PFSK-1 (cell line): ENCODE measurements around the gene PSKH1.

ENCODE experiments used
- FOXP2 ChIP-seq: optimal IDR thresholded peaks from 2 replicates; pipeline ENCODE3; 2011; ENCODE audit warnings: borderline replicate concordance, control low read depth, inconsistent platforms; ENCODE audit not compliant: insufficient read depth; ENCODE audit errors: extremely low read length, extremely low read depth
- REST ChIP-seq, 2 experiments: IDR thresholded peaks; 2 replicates each; pipeline versions ENCODE4 v1.6.1 to v1.8.0; 2011 to 2012; ENCODE audit warnings: low read depth in 2 of 2, low read length in 2 of 2, control low read depth in 1 of 2, inconsistent platforms in 1 of 2, mild to moderate bottlenecking in 1 of 2, moderate library complexity in 1 of 2; ENCODE audit not compliant: insufficient read depth in 1 of 2
- TAF1 ChIP-seq: IDR thresholded peaks from 2 replicates; pipeline ENCODE4 v1.6.1; 2012; ENCODE audit warnings: low read length, control low read depth, borderline replicate concordance; ENCODE audit not compliant: insufficient read depth

GRCh38 chr16:67884684-67885083 is 8.4 kb upstream of the PSKH1 start, which contains the start of gene NRN1L:
- no peak for TF ChIP-seq TAF1
- TF ChIP-seq REST (IDR thresholded peaks at IDR 0.05; ENCODE audit: insufficient read depth in 1 of 2, low read depth in 2 of 2, low read length in 2 of 2): no peak
- TF ChIP-seq FOXP2: no peak
